Neural progenitor cell (in vitro differentiated cells): ENCODE data around the gene FGL2. TPM values are rescaled to one million over a fixed set of nuclear protein-coding genes. Genes with fewer than 3 reads are reported as not detected.

Experiments used
- DNase-seq: peaks from one replicate; pipeline ENCODE4 v3.0.0-alpha.2; 2016; ENCODE audit warnings: low spot score
- H2AFZ ChIP-seq: fragments of 200-600 bp; sonication (generic); replicated peaks from 2 replicates; pipeline ENCODE4 v1.6.1; 2016; ENCODE audit warnings: antibody characterized with exemption
- H3F3A ChIP-seq: fragments of 200-600 bp; sonication (generic); 2 replicates; pipeline ENCODE4 v1.6.1; 2016; ENCODE audit warnings: antibody characterized with exemption, low read depth
- H3K27ac ChIP-seq: fragments of 200-600 bp; sonication (generic); 2 replicates; pipeline ENCODE4 v1.5.1; 2016; ENCODE audit warnings: mild to moderate bottlenecking
- H3K27me3 ChIP-seq: fragments of 200-600 bp; sonication (generic); 2 replicates; pipeline ENCODE4 v1.6.1; 2016; ENCODE audit warnings: mild to moderate bottlenecking, moderate library complexity
- H3K36me3 ChIP-seq: fragments of 200-600 bp; sonication (generic); 2 replicates; pipeline ENCODE4 v1.5.1; 2016
- H3K4me1 ChIP-seq: fragments of 200-600 bp; sonication (generic); 2 replicates; pipeline ENCODE4 v1.6.1; 2016; ENCODE audit warnings: mixed run types
- H3K4me2 ChIP-seq: fragments of 200-600 bp; sonication (generic); 2 replicates; pipeline ENCODE4 v1.6.1; 2016
- H3K4me3 ChIP-seq: fragments of 200-600 bp; sonication (generic); 2 replicates; pipeline ENCODE4 v1.5.1; 2016
- H3K79me2 ChIP-seq: fragments of 200-600 bp; sonication (generic); 2 replicates; pipeline ENCODE4 v1.6.1; 2016; ENCODE audit warnings: low read depth
- H3K9ac ChIP-seq: fragments of 200-600 bp; sonication (generic); 2 replicates; pipeline ENCODE4 v1.6.1; 2016
- H3K9me3 ChIP-seq: fragments of 200-600 bp; sonication (generic); 2 replicates; pipeline ENCODE4 v1.5.1; 2016; ENCODE audit warnings: low read depth
- H4K20me1 ChIP-seq: fragments of 200-600 bp; sonication (generic); 2 replicates; pipeline ENCODE4 v1.6.1; 2016; ENCODE audit warnings: low read depth
- H3K27ac Mint-ChIP-seq: 3 replicates; pipeline ENCODE4 v1.8.0; 2021; ENCODE audit warnings: mixed read lengths
- H3K27me3 Mint-ChIP-seq: 2 replicates; pipeline ENCODE4 v1.8.0; 2022; ENCODE audit warnings: low read depth, mild to moderate bottlenecking, inconsistent platforms, moderate library complexity, mixed read lengths; ENCODE audit not compliant: insufficient read depth
- H3K36me3 Mint-ChIP-seq: 3 replicates; pipeline ENCODE4 v1.8.0; 2021; ENCODE audit warnings: mixed read lengths
- H3K4me1 Mint-ChIP-seq: 3 replicates; pipeline ENCODE4 v1.8.0; 2021; ENCODE audit warnings: mixed read lengths
- H3K4me3 Mint-ChIP-seq: 3 replicates; pipeline ENCODE4 v1.8.0; 2021; ENCODE audit warnings: mild to moderate bottlenecking, moderate library complexity, mixed read lengths
- H3K9me3 Mint-ChIP-seq: 3 replicates; pipeline ENCODE4 v1.8.0; 2020; ENCODE audit warnings: mixed read lengths
- EZH2 ChIP-seq: fragments of 200-600 bp; sonication (generic); IDR thresholded peaks from 2 replicates; pipeline ENCODE4 v1.6.1; 2017; ENCODE audit warnings: antibody characterized with exemption, mild to moderate bottlenecking, moderate library complexity
- EZH2phosphoT487 ChIP-seq: fragments of 200-600 bp; sonication (generic); IDR thresholded peaks from 2 replicates; pipeline ENCODE4 v1.6.1; 2017; ENCODE audit warnings: antibody characterized with exemption
- total RNA-seq: library from RNA; depleted of rRNA; stranded (reverse); fragments of >200 nt; gene quantifications from 2 replicates; pipeline ENCODE4 v1.2.3, GENCODE V29; 2015; ENCODE audit warnings: low replicate concordance
- TF ChIP-seq, protein P1 (sequence below): fragments of 200-600 bp; sonication (generic); IDR thresholded peaks from 2 replicates; pipeline ENCODE4 v1.5.1; 2017; ENCODE audit warnings: antibody characterized with exemption, mild to moderate bottlenecking

The FGL2 gene
- total RNA-seq, 1 donor from 2014 or later = not detected

DNA sequence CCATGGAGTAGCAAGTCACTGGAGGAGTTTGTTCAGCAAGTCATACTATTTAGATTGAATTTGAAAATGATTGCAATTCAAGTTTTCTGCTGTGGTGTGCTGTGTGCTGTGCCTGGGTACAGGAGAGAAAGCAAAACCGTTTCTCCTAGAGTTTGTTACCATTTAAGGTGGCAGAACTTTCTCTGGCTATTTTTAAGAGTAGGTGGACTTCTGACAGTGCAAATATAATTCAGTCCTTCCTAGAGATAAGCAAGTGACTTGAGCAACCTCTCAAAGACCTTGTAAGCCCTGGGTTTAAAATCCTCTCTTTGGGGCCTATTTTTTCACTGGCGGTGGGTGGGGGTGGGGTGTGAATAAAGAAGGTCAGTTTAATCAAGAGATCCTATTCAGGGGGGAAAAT is 42.9 kb upstream of the FGL2 start:
- Histone ChIP-seq H3K36me3 (no peaks in the 10 kb centered on the region), H3K4me1 (peaks cover 14% of the 10 kb centered on the region), H4K20me1 (no peaks in the 10 kb centered on the region), H3F3A (no peaks in the 10 kb centered on the region), H3K9me3 (no peaks in the 10 kb centered on the region), H3K27me3 (no peaks in the 10 kb centered on the region), H3K9ac (no peak overlapping the region), H3K27ac (no peak overlapping the region), H3K4me3 (no peak overlapping the region), H3K79me2 (no peaks in the 10 kb centered on the region), H2AFZ (peak overlapping the region; percentile 12), H3K4me2 (peak overlapping the region; percentile 35)
- TF ChIP-seq EZH2 = no peak
- TF ChIP-seq, protein P1, sequence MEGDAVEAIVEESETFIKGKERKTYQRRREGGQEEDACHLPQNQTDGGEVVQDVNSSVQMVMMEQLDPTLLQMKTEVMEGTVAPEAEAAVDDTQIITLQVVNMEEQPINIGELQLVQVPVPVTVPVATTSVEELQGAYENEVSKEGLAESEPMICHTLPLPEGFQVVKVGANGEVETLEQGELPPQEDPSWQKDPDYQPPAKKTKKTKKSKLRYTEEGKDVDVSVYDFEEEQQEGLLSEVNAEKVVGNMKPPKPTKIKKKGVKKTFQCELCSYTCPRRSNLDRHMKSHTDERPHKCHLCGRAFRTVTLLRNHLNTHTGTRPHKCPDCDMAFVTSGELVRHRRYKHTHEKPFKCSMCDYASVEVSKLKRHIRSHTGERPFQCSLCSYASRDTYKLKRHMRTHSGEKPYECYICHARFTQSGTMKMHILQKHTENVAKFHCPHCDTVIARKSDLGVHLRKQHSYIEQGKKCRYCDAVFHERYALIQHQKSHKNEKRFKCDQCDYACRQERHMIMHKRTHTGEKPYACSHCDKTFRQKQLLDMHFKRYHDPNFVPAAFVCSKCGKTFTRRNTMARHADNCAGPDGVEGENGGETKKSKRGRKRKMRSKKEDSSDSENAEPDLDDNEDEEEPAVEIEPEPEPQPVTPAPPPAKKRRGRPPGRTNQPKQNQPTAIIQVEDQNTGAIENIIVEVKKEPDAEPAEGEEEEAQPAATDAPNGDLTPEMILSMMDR = no peak
- no peak for TF ChIP-seq EZH2phosphoT487
- Mint-ChIP-seq H3K36me3 (no peaks in the 10 kb centered on the region), H3K27ac (no peak overlapping the region), H3K9me3 (no peaks in the 10 kb centered on the region), H3K4me3 (no peak overlapping the region), H3K27me3 (no peaks in the 10 kb centered on the region), H3K4me1 (peaks cover 4% of the 10 kb centered on the region)
- no peak for DNase-seq

DNA sequence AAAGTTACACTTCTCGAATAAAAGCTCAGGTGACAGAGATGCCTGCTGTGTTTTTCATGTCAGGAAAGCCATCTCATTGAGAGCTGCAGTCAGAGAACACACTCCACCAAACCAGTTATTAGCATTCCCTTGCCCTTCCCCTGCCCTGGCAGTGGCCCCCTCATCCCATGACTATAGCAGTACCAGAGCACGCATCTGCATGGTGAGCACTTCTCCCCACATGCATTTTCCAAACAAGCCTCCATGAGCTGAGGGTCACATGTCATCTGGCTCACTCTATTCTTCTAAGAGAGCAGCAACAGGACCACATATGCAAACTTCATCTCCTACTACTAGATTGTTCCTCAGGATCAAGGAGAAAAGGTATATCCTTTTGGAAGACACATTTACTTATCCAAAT is 42.4 kb upstream of the FGL2 start:
- Histone ChIP-seq H3K36me3 (no peaks in the 10 kb centered on the region), H3K4me3 (no peak overlapping the region), H3K4me2 (peak overlapping the region; percentile 35), H3K27ac (no peak overlapping the region), H3K9ac (no peak overlapping the region), H3F3A (no peaks in the 10 kb centered on the region), H2AFZ (peak overlapping the region; percentile 12), H4K20me1 (no peaks in the 10 kb centered on the region), H3K9me3 (no peaks in the 10 kb centered on the region), H3K4me1 (peaks cover 14% of the 10 kb centered on the region), H3K79me2 (no peaks in the 10 kb centered on the region), H3K27me3 (no peaks in the 10 kb centered on the region)
- no peak for DNase-seq
- no peaks in the 10 kb centered on the region for H3K9me3 Mint-ChIP-seq
- H3K27ac Mint-ChIP-seq = no peak overlapping the region
- peaks cover 4% of the 10 kb centered on the region for H3K4me1 Mint-ChIP-seq
- no peaks in the 10 kb centered on the region for H3K27me3 Mint-ChIP-seq
- no peak overlapping the region for H3K4me3 Mint-ChIP-seq
- TF ChIP-seq EZH2phosphoT487 (no peak), EZH2 (no peak)
- TF ChIP-seq, protein P1 = no peak
- no peaks in the 10 kb centered on the region for H3K36me3 Mint-ChIP-seq

DNA sequence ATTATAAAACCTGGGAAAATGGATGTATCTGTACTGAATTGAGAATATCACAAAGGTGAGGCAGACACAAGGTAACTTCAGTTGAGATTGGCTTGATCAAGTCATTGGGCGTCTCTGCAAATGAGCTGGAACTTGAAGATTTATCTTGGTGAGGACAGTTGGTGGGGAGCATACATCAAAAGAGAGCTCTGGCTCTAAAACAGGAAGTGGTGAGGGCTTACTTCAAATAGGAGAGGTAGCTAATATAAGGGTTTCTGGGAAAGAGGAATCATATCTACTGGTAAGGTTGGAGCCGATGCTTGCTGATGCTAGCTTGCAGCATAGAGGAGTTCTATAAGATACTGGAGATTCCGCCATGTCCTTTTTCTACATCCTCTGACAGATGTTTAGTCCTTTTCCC is 39.9 kb upstream of the FGL2 start:
- H3K4me1 Mint-ChIP-seq = peaks cover 9% of the 10 kb centered on the region

More for the DNA sequence above, 39.9 kb upstream of the FGL2 start:
- no peaks in the 10 kb centered on the region for H3K27me3 ChIP-seq
- no peaks in the 10 kb centered on the region for H3K79me2 ChIP-seq
- H3K4me1 ChIP-seq = peaks cover 14% of the 10 kb centered on the region
- no peak overlapping the region for H3K4me3 Mint-ChIP-seq
- H3K36me3 ChIP-seq = no peaks in the 10 kb centered on the region
- H3K9ac ChIP-seq = no peak overlapping the region
- H3K27ac Mint-ChIP-seq = no peak overlapping the region
- TF ChIP-seq EZH2phosphoT487 (no peak), EZH2 (no peak)
- TF ChIP-seq, protein P1 = no peak
- H3K4me3 ChIP-seq = no peak overlapping the region
- no peaks in the 10 kb centered on the region for H4K20me1 ChIP-seq
- no peak overlapping the region for H3K4me2 ChIP-seq
- H3K9me3 ChIP-seq = no peaks in the 10 kb centered on the region
- no peaks in the 10 kb centered on the region for H3K27me3 Mint-ChIP-seq
- no peak overlapping the region for H2AFZ ChIP-seq
- no peaks in the 10 kb centered on the region for H3K9me3 Mint-ChIP-seq
- no peak for DNase-seq
- H3F3A ChIP-seq = no peaks in the 10 kb centered on the region
- no peak overlapping the region for H3K27ac ChIP-seq
- H3K36me3 Mint-ChIP-seq = no peaks in the 10 kb centered on the region
